ENCODE data around the gene CYBRD1. TPM values are rescaled to one million over a fixed set of nuclear protein-coding genes. Genes with fewer than 3 reads are reported as not detected.
"Not testable (repeated sequence)": the region's sequence is repeated elsewhere in the genome, so short reads cannot be mapped to it uniquely, and the experiment has no call there.

Gene CYBRD1
- total RNA-seq, 5 donors from 2014 or later (not counting 1 experiment from before 2014, with no cell fraction given): 0.23 to 1.8 (median 1.0) TPM

- Histone ChIP-seq H3K9me3 (peaks cover 2% of the 10 kb centered on the region), H3K4me3 (ENCODE audit: control insufficient read depth in 1 of 2, extremely low read depth in 1 of 2, low read length in 1 of 2) (no peak overlapping the region), H3K36me3 (ENCODE audit: control insufficient read depth in 2 of 2, extremely low read depth in 1 of 2, insufficient read depth in 1 of 2, low read length in 1 of 2) (peaks cover 0 to 6% of the 10 kb centered on the region in 2 donors), H3K27me3 (replicated peaks in 1 of 2; ENCODE audit: control insufficient read depth in 2 of 2, extremely low read depth in 1 of 2, insufficient read depth in 2 of 2, low read length in 1 of 2) (no peaks in the 10 kb centered on the region), H3K4me1 (ENCODE audit: control insufficient read depth in 1 of 2, extremely low read depth in 1 of 2, insufficient read depth in 2 of 2, low read length in 2 of 2) (no peaks in the 10 kb centered on the region), H3K27ac (ENCODE audit: low read length) (no peak overlapping the region)
- ATAC-seq (replicated peaks in 1 of 4) (no peak), DNase-seq (no peak)
- no peak overlapping the region for H3K4me3 Mint-ChIP-seq
- CTCF ChIA-PET: no interaction called here
- H3K36me3 Mint-ChIP-seq: peaks cover 37% of the 10 kb centered on the region
- POLR2A ChIA-PET: interaction anchor here in 1 of 2 donors (0.7 kb wide), 1 partner anchor 277 kb away, joined by 3 read pairs; no protein-coding TSS in a partner anchor
- no peaks in the 10 kb centered on the region for H3K4me1 Mint-ChIP-seq
- H3K27ac Mint-ChIP-seq: no peak overlapping the region
- H3K9me3 Mint-ChIP-seq: peaks cover 3 to 10% (median 9%) of the 10 kb centered on the region in 3 donors
- WGBS (ENCODE audit: insufficient coverage): 87% methylated on average over 2 of the region's 3 CpGs
- no peaks in the 10 kb centered on the region for H3K27me3 Mint-ChIP-seq
Observed at GRCh38 chr2:171491292-171491691, 31.0 kb upstream of the CYBRD1 start.

- H3K27ac Mint-ChIP-seq: no peak overlapping the region
- no peak overlapping the region for H3K4me3 Mint-ChIP-seq
- 100% methylated on average over 1 of the region's 6 CpGs for WGBS (ENCODE audit: insufficient coverage)
Observed at GRCh38 chr2:171492664-171493063, 29.6 kb upstream of the CYBRD1 start.

GRCh38 chr2:171497664-171498063 lies 24.6 kb upstream of the CYBRD1 start:
- DNase-seq; ATAC-seq (replicated peaks in 1 of 4); H3K4me3 Mint-ChIP-seq; H3K27me3 ChIP-seq (replicated peaks in 1 of 2; ENCODE audit: control insufficient read depth in 2 of 2, extremely low read depth in 1 of 2, insufficient read depth in 2 of 2, low read length in 1 of 2); H3K27ac ChIP-seq (ENCODE audit: low read length); H3K4me1 ChIP-seq (ENCODE audit: control insufficient read depth in 1 of 2, extremely low read depth in 1 of 2, insufficient read depth in 2 of 2, low read length in 2 of 2); CTCF ChIA-PET; H3K27ac Mint-ChIP-seq; H3K4me3 ChIP-seq (ENCODE audit: control insufficient read depth in 1 of 2, extremely low read depth in 1 of 2, low read length in 1 of 2); H3K27me3 Mint-ChIP-seq; H3K36me3 ChIP-seq (ENCODE audit: control insufficient read depth in 2 of 2, extremely low read depth in 1 of 2, insufficient read depth in 1 of 2, low read length in 1 of 2); H3K4me1 Mint-ChIP-seq; POLR2A ChIA-PET; H3K9me3 Mint-ChIP-seq; H3K9me3 ChIP-seq: not testable (repeated sequence)
- WGBS (ENCODE audit: insufficient coverage): 100% methylated on average over 2 of the region's 5 CpGs
- H3K36me3 Mint-ChIP-seq: peaks cover 13% of the 10 kb centered on the region

More at GRCh38 chr2:171492664-171493063, 29.6 kb upstream of the CYBRD1 start:
- DNase-seq (no peak), ATAC-seq (replicated peaks in 1 of 4) (no peak)
- Mint-ChIP-seq H3K9me3 (peaks cover 6 to 16% (median 11%) of the 10 kb centered on the region in 3 donors), H3K36me3 (peaks cover 35% of the 10 kb centered on the region), H3K4me1 (no peaks in the 10 kb centered on the region), H3K27me3 (no peaks in the 10 kb centered on the region)
- ChIA-PET POLR2A (no interaction called here), CTCF (no interaction called here)
- H3K4me1 ChIP-seq (ENCODE audit: control insufficient read depth in 1 of 2, extremely low read depth in 1 of 2, insufficient read depth in 2 of 2, low read length in 2 of 2): no peaks in the 10 kb centered on the region
- H3K36me3 ChIP-seq (ENCODE audit: control insufficient read depth in 2 of 2, extremely low read depth in 1 of 2, insufficient read depth in 1 of 2, low read length in 1 of 2): peaks cover 0 to 6% of the 10 kb centered on the region in 2 donors
- no peak overlapping the region for H3K27ac ChIP-seq (ENCODE audit: low read length)
- H3K4me3 ChIP-seq (ENCODE audit: control insufficient read depth in 1 of 2, extremely low read depth in 1 of 2, low read length in 1 of 2): no peak overlapping the region
- no peaks in the 10 kb centered on the region for H3K27me3 ChIP-seq (replicated peaks in 1 of 2; ENCODE audit: control insufficient read depth in 2 of 2, extremely low read depth in 1 of 2, insufficient read depth in 2 of 2, low read length in 1 of 2)
- H3K9me3 ChIP-seq: peaks cover 2% of the 10 kb centered on the region

- Histone ChIP-seq H3K27me3 (replicated peaks in 1 of 2; ENCODE audit: control insufficient read depth in 2 of 2, extremely low read depth in 1 of 2, insufficient read depth in 2 of 2, low read length in 1 of 2) (no peaks in the 10 kb centered on the region), H3K4me3 (ENCODE audit: control insufficient read depth in 1 of 2, extremely low read depth in 1 of 2, low read length in 1 of 2) (no peak overlapping the region), H3K4me1 (ENCODE audit: control insufficient read depth in 1 of 2, extremely low read depth in 1 of 2, insufficient read depth in 2 of 2, low read length in 2 of 2) (no peaks in the 10 kb centered on the region), H3K9me3 (no peaks in the 10 kb centered on the region), H3K27ac (ENCODE audit: low read length) (no peak overlapping the region), H3K36me3 (ENCODE audit: control insufficient read depth in 2 of 2, extremely low read depth in 1 of 2, insufficient read depth in 1 of 2, low read length in 1 of 2) (no peaks in the 10 kb centered on the region)
- peaks cover 3 to 5% (median 4%) of the 10 kb centered on the region in 3 donors for H3K4me1 Mint-ChIP-seq
- no peaks in the 10 kb centered on the region for H3K9me3 Mint-ChIP-seq
- no peak overlapping the region for H3K4me3 Mint-ChIP-seq
- 100% methylated on average over 1 of the region's 2 CpGs for WGBS (ENCODE audit: insufficient coverage)
- H3K36me3 Mint-ChIP-seq: peaks cover 4% of the 10 kb centered on the region
- ChIA-PET POLR2A (no interaction called here), CTCF (interaction anchor here in 1 of 2 donors (0.6 kb wide), 1 partner anchor 83 kb away, joined by 3 read pairs; no protein-coding TSS in a partner anchor)
- no peak overlapping the region for H3K27ac Mint-ChIP-seq
- H3K27me3 Mint-ChIP-seq: no peaks in the 10 kb centered on the region
- ATAC-seq (replicated peaks in 1 of 4) (no peak), DNase-seq (no peak)
Observed at GRCh38 chr2:171505374-171505773, 16.9 kb upstream of the CYBRD1 start.

GRCh38 chr2:171509945-171510731 lies 12.1 kb upstream of the CYBRD1 start:
- no peaks in the 10 kb centered on the region for H3K9me3 ChIP-seq
- DNase-seq (no peak), ATAC-seq (replicated peaks in 1 of 4) (no peak)
- no peaks in the 10 kb centered on the region for H3K4me1 ChIP-seq (ENCODE audit: control insufficient read depth in 1 of 2, extremely low read depth in 1 of 2, insufficient read depth in 2 of 2, low read length in 2 of 2)
- no peaks in the 10 kb centered on the region for H3K27me3 Mint-ChIP-seq
- H3K27me3 ChIP-seq (replicated peaks in 1 of 2; ENCODE audit: control insufficient read depth in 2 of 2, extremely low read depth in 1 of 2, insufficient read depth in 2 of 2, low read length in 1 of 2): no peaks in the 10 kb centered on the region
- ChIA-PET POLR2A (no interaction called here), CTCF (no interaction called here)
- H3K4me3 ChIP-seq (ENCODE audit: control insufficient read depth in 1 of 2, extremely low read depth in 1 of 2, low read length in 1 of 2): no peak overlapping the region
- H3K4me3 Mint-ChIP-seq: no peak overlapping the region
- H3K9me3 Mint-ChIP-seq: no peaks in the 10 kb centered on the region
- peaks cover 4% of the 10 kb centered on the region for H3K36me3 Mint-ChIP-seq
- H3K4me1 Mint-ChIP-seq: peaks cover 3 to 5% (median 4%) of the 10 kb centered on the region in 3 donors
- H3K36me3 ChIP-seq (ENCODE audit: control insufficient read depth in 2 of 2, extremely low read depth in 1 of 2, insufficient read depth in 1 of 2, low read length in 1 of 2): no peaks in the 10 kb centered on the region
- 33% methylated on average over 2 of the region's 9 CpGs for WGBS (ENCODE audit: insufficient coverage)
- no peak overlapping the region for H3K27ac Mint-ChIP-seq
- H3K27ac ChIP-seq (ENCODE audit: low read length): no peak overlapping the region

- no peaks in the 10 kb centered on the region for H3K27me3 ChIP-seq (replicated peaks in 1 of 2; ENCODE audit: control insufficient read depth in 2 of 2, extremely low read depth in 1 of 2, insufficient read depth in 2 of 2, low read length in 1 of 2)
- Mint-ChIP-seq H3K27me3 (no peaks in the 10 kb centered on the region), H3K9me3 (no peaks in the 10 kb centered on the region), H3K4me3 (no peak overlapping the region), H3K4me1 (peaks cover 3 to 5% (median 4%) of the 10 kb centered on the region in 3 donors), H3K36me3 (peaks cover 4% of the 10 kb centered on the region), H3K27ac (no peak overlapping the region)
- no peak overlapping the region for H3K4me3 ChIP-seq (ENCODE audit: control insufficient read depth in 1 of 2, extremely low read depth in 1 of 2, low read length in 1 of 2)
- POLR2A ChIA-PET: no interaction called here
- DNase-seq (no peak), ATAC-seq (replicated peaks in 1 of 4) (no peak)
- no peak overlapping the region for H3K27ac ChIP-seq (ENCODE audit: low read length)
- no peaks in the 10 kb centered on the region for H3K4me1 ChIP-seq (ENCODE audit: control insufficient read depth in 1 of 2, extremely low read depth in 1 of 2, insufficient read depth in 2 of 2, low read length in 2 of 2)
- CTCF ChIA-PET: no interaction called here
- no peaks in the 10 kb centered on the region for H3K36me3 ChIP-seq (ENCODE audit: control insufficient read depth in 2 of 2, extremely low read depth in 1 of 2, insufficient read depth in 1 of 2, low read length in 1 of 2)
- H3K9me3 ChIP-seq: no peaks in the 10 kb centered on the region
- WGBS (ENCODE audit: insufficient coverage): 75% methylated on average over 2 of the region's 2 CpGs
Observed at GRCh38 chr2:171512014-171512413, 10.3 kb upstream of the CYBRD1 start.
